CD4-positive, CD25-positive, alpha-beta regulatory T cell (primary cell): ENCODE results near the gene ATF6. TPM values are rescaled to one million over a fixed set of nuclear protein-coding genes. Genes with fewer than 3 reads are reported as not detected.

ENCODE experiments used
- ATAC-seq, 2 donors: fragments of 150-1000 bp; cut with Tn5 transposase; one replicate each; pipeline ENCODE4 v1.10.0; 2021; ENCODE audit warnings: low read depth in 2 of 2, moderate number of reproducible peaks in 2 of 2, moderate library complexity in 1 of 2
- DNase-seq, 3 donors: peaks; one replicate each; pipeline versions ENCODE4 v3.0.0 to v3.0.0-alpha.2; 2012 to 2022; ENCODE audit warnings: mixed read lengths in 1 of 3
- H3K27ac ChIP-seq: one replicate; pipeline ENCODE4 v1.7.0; 2013; ENCODE audit warnings: mild to moderate bottlenecking, low read length; ENCODE audit not compliant: insufficient read depth, poor library complexity, severe bottlenecking
- H3K27me3 ChIP-seq: one replicate; pipeline ENCODE4 v1.7.0; 2013; ENCODE audit warnings: low read length; ENCODE audit not compliant: control insufficient read depth, insufficient read depth
- H3K36me3 ChIP-seq: one replicate; pipeline ENCODE4 v1.7.0; 2013; ENCODE audit warnings: mild to moderate bottlenecking, low read length, moderate library complexity; ENCODE audit not compliant: control insufficient read depth, insufficient read depth
- H3K4me1 ChIP-seq: 2 replicates; pipeline ENCODE4 v1.7.0; 2013; ENCODE audit warnings: mild to moderate bottlenecking, low read length; ENCODE audit not compliant: insufficient read depth, control insufficient read depth, poor library complexity, severe bottlenecking
- H3K4me3 ChIP-seq: one replicate; pipeline ENCODE4 v1.7.0; 2013; ENCODE audit warnings: low read depth, mild to moderate bottlenecking, low read length, moderate library complexity
- H3K9me3 ChIP-seq, 2 experiments: 1 replicate in 1 of 2; 2 replicates in 1 of 2; pipeline ENCODE4 v1.7.0; 2013; ENCODE audit warnings: low read length in 2 of 2, mild to moderate bottlenecking in 1 of 2, moderate library complexity in 1 of 2; ENCODE audit not compliant: control insufficient read depth in 2 of 2
- H3K27ac Mint-ChIP-seq, 3 donors: one replicate each; pipeline ENCODE4 v1.8.0; 2020 to 2022; ENCODE audit warnings: mild to moderate bottlenecking in 3 of 3, mixed read lengths in 3 of 3, moderate library complexity in 2 of 3
- H3K27me3 Mint-ChIP-seq: one replicate; pipeline ENCODE4 v1.8.0; 2022; ENCODE audit warnings: mild to moderate bottlenecking, mixed read lengths
- H3K36me3 Mint-ChIP-seq: one replicate; pipeline ENCODE4 v1.8.0; 2020; ENCODE audit warnings: mixed read lengths
- H3K4me1 Mint-ChIP-seq, 4 donors: one replicate each; pipeline ENCODE4 v1.8.0; 2020 to 2022; ENCODE audit warnings: mixed read lengths in 4 of 4, mild to moderate bottlenecking in 1 of 4
- H3K4me3 Mint-ChIP-seq, 4 donors: one replicate each; pipeline ENCODE4 v1.8.0; 2020 to 2022; ENCODE audit warnings: mild to moderate bottlenecking in 4 of 4, mixed read lengths in 4 of 4, moderate library complexity in 3 of 4
- H3K9me3 Mint-ChIP-seq, 7 donors: one replicate each; pipeline ENCODE4 v1.8.0; 2020 to 2022; ENCODE audit warnings: mixed read lengths in 7 of 7, mild to moderate bottlenecking in 3 of 7, moderate library complexity in 2 of 7
- polyA plus RNA-seq, 4 donors: library from polyadenylated mRNA; unstranded; fragments of 300-500 nt; fragmentation: Illumina TruSeq; gene quantifications; one replicate each; pipeline ENCODE4 v1.2.3, GENCODE V29; 2021
- total RNA-seq: library from RNA; stranded (reverse); gene quantifications from one replicate; pipeline ENCODE4 v1.2.3, GENCODE V29; 2022

Gene ATF6
- total and polyA plus RNA-seq, 5 donors from 2014 or later: 13.5 to 17.8 (median 15.0) TPM

DNA sequence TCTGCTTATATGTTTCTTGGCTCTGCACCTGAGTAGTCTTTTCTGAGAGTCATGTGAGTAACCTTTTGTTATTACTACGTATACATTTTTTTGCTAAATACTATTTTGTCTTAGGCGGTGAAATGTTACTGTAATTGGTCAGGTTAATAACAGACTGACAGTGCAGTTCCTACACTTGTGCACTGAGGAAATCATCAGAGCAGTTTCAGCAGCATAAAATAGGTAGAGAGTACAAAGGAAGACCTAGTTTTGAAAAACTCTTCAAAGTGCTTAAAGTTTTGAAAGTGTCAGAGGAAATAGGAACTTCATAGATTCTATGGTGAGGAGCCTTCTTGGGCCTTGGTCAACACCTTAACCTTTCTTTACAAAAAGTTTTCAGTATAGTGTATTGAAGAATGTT, 11.1 kb downstream of the ATF6 start:
- Histone ChIP-seq H3K4me3 (no peak overlapping the region), H3K9me3 (no peaks in the 10 kb centered on the region), H3K27me3 (no peaks in the 10 kb centered on the region), H3K36me3 (peaks cover 22% of the 10 kb centered on the region), H3K4me1 (peaks cover 19% of the 10 kb centered on the region), H3K27ac (no peak overlapping the region)
- peak overlapping the region in 1 of 3 donors; percentile 8 for H3K27ac Mint-ChIP-seq
- H3K4me3 Mint-ChIP-seq: no peak overlapping the region
- no peaks in the 10 kb centered on the region for H3K27me3 Mint-ChIP-seq
- H3K9me3 Mint-ChIP-seq: no peaks in the 10 kb centered on the region
- peaks cover 11% of the 10 kb centered on the region for H3K36me3 Mint-ChIP-seq
- DNase-seq: peak in 1 of 3 donors; percentile 9
- peak; percentile 25 to 34 for ATAC-seq
- H3K4me1 Mint-ChIP-seq: peaks cover 5 to 17% (median 6%) of the 10 kb centered on the region in 4 donors

DNA sequence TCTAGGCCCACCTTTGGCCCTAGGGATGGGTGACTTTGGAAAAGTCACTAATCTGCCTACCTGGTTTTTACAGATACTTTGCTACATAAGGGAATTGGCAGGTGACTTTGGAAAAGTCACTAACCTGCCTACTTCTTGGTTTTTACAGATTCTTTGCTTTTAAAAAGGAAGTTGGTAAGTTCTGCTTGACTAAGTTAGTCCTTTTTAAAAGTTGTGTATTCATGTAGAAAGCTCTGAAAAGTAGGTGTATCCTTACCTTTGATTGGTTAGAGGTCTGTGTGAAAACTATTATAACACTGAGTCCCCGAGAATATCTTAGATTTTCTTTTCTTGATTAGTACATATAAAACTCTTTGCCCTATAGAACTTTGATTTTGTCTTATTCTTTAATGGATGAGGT, 12.4 kb downstream of the ATF6 start:
- Mint-ChIP-seq H3K9me3 (no peaks in the 10 kb centered on the region), H3K4me3 (no peak overlapping the region), H3K27ac (peak overlapping the region in 1 of 3 donors; percentile 47), H3K27me3 (no peaks in the 10 kb centered on the region), H3K36me3 (peaks cover 19% of the 10 kb centered on the region), H3K4me1 (peaks cover 5 to 16% (median 6%) of the 10 kb centered on the region in 4 donors)
- H3K36me3 ChIP-seq: peaks cover 32% of the 10 kb centered on the region
- H3K4me3 ChIP-seq: no peak overlapping the region
- peaks cover 12% of the 10 kb centered on the region for H3K4me1 ChIP-seq
- no peak for ATAC-seq
- DNase-seq: no peak
- no peak overlapping the region for H3K27ac ChIP-seq
- H3K9me3 ChIP-seq: no peaks in the 10 kb centered on the region
- no peaks in the 10 kb centered on the region for H3K27me3 ChIP-seq

DNA sequence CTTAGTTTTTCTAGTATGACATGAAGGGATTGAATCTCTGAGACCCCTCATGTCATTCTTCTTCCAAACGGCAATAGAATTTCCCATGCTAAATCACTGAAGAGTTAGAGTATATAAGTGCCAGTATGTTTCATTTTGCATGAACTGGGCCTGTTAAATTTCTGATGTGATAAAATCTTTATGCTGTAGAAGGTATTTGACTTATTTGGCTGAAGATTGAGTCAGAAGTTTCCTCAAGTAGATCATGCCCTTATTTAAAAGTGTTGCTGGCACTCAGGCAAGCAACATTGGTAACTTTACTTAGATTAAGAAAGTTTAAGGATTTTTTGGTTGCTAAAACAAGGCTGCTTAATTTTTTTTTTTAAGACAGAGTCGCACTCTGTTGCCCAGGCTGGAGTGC, 13.3 kb downstream of the ATF6 start:
- H3K9me3 ChIP-seq: no peaks in the 10 kb centered on the region
- H3K4me1 ChIP-seq: peaks cover 6% of the 10 kb centered on the region
- H3K27me3 ChIP-seq: no peaks in the 10 kb centered on the region
- H3K27ac ChIP-seq: no peak overlapping the region
- no peak for ATAC-seq
- H3K4me3 ChIP-seq: no peak overlapping the region
- Mint-ChIP-seq H3K27me3 (no peaks in the 10 kb centered on the region), H3K4me1 (peaks cover 6 to 12% (median 8%) of the 10 kb centered on the region in 4 donors), H3K9me3 (no peaks in the 10 kb centered on the region), H3K36me3 (peaks cover 24% of the 10 kb centered on the region), H3K4me3 (no peak overlapping the region), H3K27ac (no peak overlapping the region)
- DNase-seq: no peak
- peaks cover 40% of the 10 kb centered on the region for H3K36me3 ChIP-seq

DNA sequence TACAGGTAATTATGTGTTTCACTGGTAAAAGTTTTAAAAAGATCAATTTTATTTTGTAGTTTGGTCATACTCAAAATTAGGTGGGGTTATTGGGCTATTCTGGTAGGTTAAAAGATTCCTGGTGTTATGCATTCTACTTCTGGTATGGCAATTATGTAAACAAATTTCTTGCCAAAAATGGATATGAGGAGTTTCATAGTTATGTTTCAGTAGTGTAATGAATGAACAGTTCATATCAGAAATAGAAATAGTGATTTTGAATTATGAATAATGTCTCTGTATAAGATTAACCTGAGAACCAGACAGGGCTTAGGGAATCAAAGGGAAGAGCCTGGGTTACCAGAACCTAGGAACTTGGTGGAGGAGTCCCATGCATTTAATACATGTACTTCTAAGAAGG, 15.9 kb downstream of the ATF6 start:
- H3K4me1 Mint-ChIP-seq: peaks cover 6 to 15% (median 10%) of the 10 kb centered on the region in 4 donors
- no peaks in the 10 kb centered on the region for H3K9me3 ChIP-seq
- no peak overlapping the region for H3K27ac ChIP-seq
- H3K9me3 Mint-ChIP-seq: no peaks in the 10 kb centered on the region
- ATAC-seq (no peak), DNase-seq (no peak)
- H3K4me1 ChIP-seq: peaks cover 5% of the 10 kb centered on the region
- peaks cover 38% of the 10 kb centered on the region for H3K36me3 Mint-ChIP-seq
- peak overlapping the region in 1 of 3 donors; percentile 34 for H3K27ac Mint-ChIP-seq
- peaks cover 58% of the 10 kb centered on the region for H3K36me3 ChIP-seq
- H3K4me3 ChIP-seq: no peak overlapping the region
- H3K27me3 Mint-ChIP-seq: no peaks in the 10 kb centered on the region
- H3K27me3 ChIP-seq: no peaks in the 10 kb centered on the region
- H3K4me3 Mint-ChIP-seq: no peak overlapping the region

DNA sequence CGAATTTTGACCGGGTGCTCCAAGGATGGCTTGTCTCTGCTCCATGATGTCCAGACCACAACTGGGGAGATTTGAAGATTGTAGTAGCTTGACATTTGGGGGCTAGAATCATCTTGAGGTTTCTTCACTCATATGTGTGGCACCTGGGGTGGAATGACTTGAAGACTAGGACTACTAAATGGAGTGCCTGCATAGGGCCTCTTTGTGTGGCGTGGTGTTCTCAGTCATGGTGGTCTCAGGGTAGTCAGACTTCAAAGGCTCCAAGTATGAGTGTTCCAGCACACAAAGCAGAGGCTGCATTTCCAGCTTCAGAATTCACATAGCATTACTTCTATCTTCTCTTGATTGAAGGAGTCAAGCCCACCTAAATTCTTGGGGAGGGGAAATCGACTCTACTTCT, 16.8 kb downstream of the ATF6 start:
- Histone ChIP-seq H3K27ac (no peak overlapping the region), H3K9me3 (no peaks in the 10 kb centered on the region), H3K4me3 (no peak overlapping the region), H3K27me3 (no peaks in the 10 kb centered on the region), H3K4me1 (no peaks in the 10 kb centered on the region), H3K36me3 (peaks cover 64% of the 10 kb centered on the region)
- Mint-ChIP-seq H3K36me3 (peaks cover 40% of the 10 kb centered on the region), H3K4me3 (no peak overlapping the region), H3K9me3 (no peaks in the 10 kb centered on the region), H3K4me1 (peaks cover 6 to 14% (median 9%) of the 10 kb centered on the region in 4 donors), H3K27ac (peak overlapping the region in 1 of 3 donors; percentile 44), H3K27me3 (no peaks in the 10 kb centered on the region)
- DNase-seq (no peak), ATAC-seq (no peak)

DNA sequence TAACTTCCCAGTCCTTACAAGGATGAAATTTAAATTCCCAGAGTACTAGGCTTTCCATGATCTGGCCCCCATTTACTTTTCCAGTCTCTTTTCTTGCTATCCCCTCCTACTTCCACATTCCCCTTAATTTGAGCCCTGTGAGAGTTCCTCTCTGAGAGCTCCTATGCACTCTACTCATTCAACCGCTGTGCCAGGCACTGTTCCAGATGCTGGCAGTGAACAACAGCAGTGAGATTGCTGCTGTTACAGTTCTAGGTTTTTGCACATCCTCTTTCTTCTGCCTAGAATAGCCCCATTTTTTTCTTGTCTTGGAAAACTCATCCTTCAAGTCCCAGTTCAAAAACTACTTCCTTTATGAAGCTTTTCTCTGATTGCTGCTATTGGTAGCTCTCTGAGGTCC, 18.8 kb downstream of the ATF6 start:
- no peak overlapping the region for H3K4me3 Mint-ChIP-seq
- peaks cover 0 to 14% (median 7%) of the 10 kb centered on the region in 4 donors for H3K4me1 Mint-ChIP-seq
- no peaks in the 10 kb centered on the region for H3K9me3 ChIP-seq
- no peaks in the 10 kb centered on the region for H3K9me3 Mint-ChIP-seq
- no peak overlapping the region for H3K27ac Mint-ChIP-seq
- no peaks in the 10 kb centered on the region for H3K27me3 Mint-ChIP-seq
- no peak overlapping the region for H3K27ac ChIP-seq
- ATAC-seq (no peak), DNase-seq (no peak)
- peaks cover 38% of the 10 kb centered on the region for H3K36me3 Mint-ChIP-seq
- peaks cover 65% of the 10 kb centered on the region for H3K36me3 ChIP-seq
- H3K4me3 ChIP-seq: no peak overlapping the region
- no peaks in the 10 kb centered on the region for H3K4me1 ChIP-seq
- no peaks in the 10 kb centered on the region for H3K27me3 ChIP-seq

DNA sequence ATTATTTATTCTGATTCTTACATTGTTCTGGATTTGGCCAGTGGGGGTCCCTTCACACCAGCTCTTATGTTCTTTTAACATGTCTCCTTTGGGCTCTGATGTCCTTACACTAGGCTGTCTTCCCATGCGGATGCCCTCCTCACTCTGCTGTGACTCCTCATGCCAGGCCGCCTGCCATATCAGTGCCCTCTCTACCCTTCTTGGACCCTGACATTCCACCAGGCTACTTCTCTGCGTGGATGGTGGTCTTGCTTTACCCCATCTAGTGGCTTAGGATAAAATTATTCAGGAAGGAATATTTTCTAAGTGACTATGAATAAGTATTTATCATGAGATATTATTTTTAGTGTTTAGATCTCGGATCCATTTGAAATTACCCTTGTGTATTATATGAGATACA, 21.2 kb downstream of the ATF6 start:
- Mint-ChIP-seq H3K4me3 (no peak overlapping the region), H3K27ac (no peak overlapping the region), H3K36me3 (peaks cover 39% of the 10 kb centered on the region), H3K27me3 (no peaks in the 10 kb centered on the region), H3K9me3 (no peaks in the 10 kb centered on the region), H3K4me1 (peaks cover under 1 to 10% (median 6%) of the 10 kb centered on the region in 4 donors)
- no peak overlapping the region for H3K4me3 ChIP-seq
- peaks cover 72% of the 10 kb centered on the region for H3K36me3 ChIP-seq
- H3K9me3 ChIP-seq: no peaks in the 10 kb centered on the region
- H3K4me1 ChIP-seq: no peaks in the 10 kb centered on the region
- ATAC-seq (no peak), DNase-seq (no peak)
- H3K27ac ChIP-seq: no peak overlapping the region
- H3K27me3 ChIP-seq: no peaks in the 10 kb centered on the region

DNA sequence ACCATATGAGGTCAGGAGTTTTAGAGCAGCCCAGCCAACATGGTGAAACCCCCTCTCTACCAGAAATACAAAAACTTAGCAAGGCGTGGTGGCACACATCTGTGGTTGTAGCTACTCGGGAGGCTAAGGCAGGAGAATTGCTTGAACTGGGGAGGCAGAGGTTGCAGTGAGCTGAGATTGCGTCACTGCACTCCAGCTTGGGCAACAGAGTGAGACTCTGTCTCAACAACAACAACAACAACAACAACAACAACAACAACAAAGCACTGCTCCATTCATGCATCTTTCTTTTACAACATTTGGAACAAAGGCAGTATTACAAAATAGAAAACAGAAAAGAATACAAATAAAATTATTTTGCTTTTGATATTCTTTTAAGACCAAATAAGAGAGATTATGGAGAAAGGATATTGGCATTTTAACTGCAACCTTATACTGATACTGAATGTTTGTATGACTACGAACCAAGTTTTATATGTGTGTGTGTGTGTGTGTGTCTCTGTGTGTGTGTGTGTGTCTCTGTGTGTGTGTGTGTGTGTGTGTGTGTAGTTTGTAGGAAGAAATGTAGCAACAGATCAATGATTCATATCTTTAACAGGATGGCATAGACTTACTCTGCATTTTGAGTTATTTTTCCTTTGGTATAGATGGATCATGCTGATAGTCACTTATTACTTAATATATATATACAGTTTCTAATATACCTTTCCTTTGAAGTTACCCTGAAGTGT, 24.6 kb downstream of the ATF6 start:
- Mint-ChIP-seq H3K36me3 (peaks cover 41% of the 10 kb centered on the region), H3K4me1 (peaks cover 4 to 7% (median 4%) of the 10 kb centered on the region in 4 donors), H3K27ac (no peak overlapping the region), H3K9me3 (no peaks in the 10 kb centered on the region), H3K4me3 (no peak overlapping the region), H3K27me3 (no peaks in the 10 kb centered on the region)
- Histone ChIP-seq H3K36me3 (peaks cover 77% of the 10 kb centered on the region), H3K4me3 (no peak overlapping the region), H3K27me3 (no peaks in the 10 kb centered on the region), H3K27ac (no peak overlapping the region), H3K4me1 (no peaks in the 10 kb centered on the region), H3K9me3 (no peaks in the 10 kb centered on the region)
- no peak for DNase-seq
- no peak for ATAC-seq
